ENCODE results near the gene TLN1. TPM values are rescaled to one million over a fixed set of nuclear protein-coding genes. Genes with fewer than 3 reads are reported as not detected.
A peak's percentile ranks its signal among the peaks of the same experiment; 100 is the strongest.

TLN1 gene
- total RNA-seq, 2 experiments from 2014 or later, result 98.8 to 177 TPM

DNA sequence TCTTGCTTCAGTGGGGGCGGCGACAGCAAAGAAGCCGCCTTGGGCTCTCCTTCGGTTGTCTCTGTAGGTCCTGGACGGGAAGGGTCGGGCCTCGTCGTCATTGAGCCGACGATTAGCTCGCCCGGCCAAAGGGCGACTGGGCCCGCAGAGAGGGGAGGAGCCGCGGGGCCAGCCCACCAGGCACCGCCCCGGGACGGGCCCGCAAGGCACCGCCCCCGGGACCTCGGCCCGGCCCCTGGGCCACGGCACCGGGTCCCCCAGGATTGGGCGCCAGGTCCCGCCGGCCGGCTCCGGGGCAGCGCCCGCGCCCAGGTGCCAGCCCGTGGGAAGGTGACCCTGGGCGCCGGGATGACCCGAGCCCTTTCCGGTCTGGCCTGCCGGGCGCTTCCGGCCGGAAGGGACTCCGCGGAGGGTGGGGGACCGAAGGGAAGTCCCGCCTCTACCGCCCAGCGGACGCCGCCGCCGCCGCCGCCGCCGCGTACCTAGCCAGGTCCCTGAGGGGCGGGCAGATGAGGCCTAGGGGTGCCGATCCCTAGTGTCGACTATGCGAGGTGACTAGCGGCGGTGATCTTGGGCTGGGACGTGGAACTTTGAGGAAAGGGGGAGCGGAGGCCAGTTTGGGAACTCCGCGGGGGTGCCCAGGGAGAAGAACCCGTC, 17.0 kb upstream of the TLN1 start, which contains the start of the genes GBA2 and RGP1:
TSS of gene GBA2 (minus strand) at position 371 of the 657 bp plus-strand sequence. CDS start 524 bp downstream, outside the sequence.
TSS of gene RGP1 (plus strand) at position 430 of the 657 bp plus-strand sequence. CDS start 469 bp downstream, outside the sequence.
- CTCF ChIA-PET (ENCODE audit: unreplicated experiment), result interaction anchor here (0.6 to 2.3 kb wide), 10 partner anchors 8 to 404 kb away, joined by 3 to 8 read pairs (median 4); partner anchors contain the start of gene ARHGEF39
- BruUV-seq (replicated peaks), result no TSS peak

DNA sequence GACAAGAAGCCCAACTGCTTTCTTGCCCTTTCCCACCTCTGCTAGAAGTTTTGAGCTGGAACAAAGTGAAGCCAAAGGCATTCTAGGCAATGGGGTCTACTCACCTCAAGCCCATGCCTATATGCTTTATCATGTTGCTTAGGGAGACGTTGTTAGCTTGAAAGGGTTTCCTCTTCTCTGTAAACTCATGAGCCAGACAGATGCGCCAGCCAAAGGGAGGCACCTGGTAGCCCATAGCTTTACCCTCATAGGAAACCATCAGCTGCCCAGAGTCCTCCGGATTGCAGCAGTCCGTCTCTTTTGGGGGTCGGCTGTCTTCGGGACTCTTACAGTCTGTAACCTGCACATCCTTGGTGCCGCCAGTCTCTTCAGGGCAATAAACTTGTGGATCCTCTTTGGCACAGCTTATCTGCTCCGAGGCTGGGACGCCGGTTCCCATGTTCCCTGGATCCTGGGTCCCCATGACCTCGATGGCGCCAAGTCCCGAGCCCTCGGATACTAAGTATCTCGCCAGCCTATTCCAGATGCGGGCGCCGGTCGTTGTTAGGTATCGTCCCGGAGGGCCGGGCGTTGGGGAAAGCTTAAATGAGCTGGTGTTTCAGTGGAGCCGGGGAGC, 16.4 kb upstream of the TLN1 start:
- TF ChIP-seq, protein P1, sequence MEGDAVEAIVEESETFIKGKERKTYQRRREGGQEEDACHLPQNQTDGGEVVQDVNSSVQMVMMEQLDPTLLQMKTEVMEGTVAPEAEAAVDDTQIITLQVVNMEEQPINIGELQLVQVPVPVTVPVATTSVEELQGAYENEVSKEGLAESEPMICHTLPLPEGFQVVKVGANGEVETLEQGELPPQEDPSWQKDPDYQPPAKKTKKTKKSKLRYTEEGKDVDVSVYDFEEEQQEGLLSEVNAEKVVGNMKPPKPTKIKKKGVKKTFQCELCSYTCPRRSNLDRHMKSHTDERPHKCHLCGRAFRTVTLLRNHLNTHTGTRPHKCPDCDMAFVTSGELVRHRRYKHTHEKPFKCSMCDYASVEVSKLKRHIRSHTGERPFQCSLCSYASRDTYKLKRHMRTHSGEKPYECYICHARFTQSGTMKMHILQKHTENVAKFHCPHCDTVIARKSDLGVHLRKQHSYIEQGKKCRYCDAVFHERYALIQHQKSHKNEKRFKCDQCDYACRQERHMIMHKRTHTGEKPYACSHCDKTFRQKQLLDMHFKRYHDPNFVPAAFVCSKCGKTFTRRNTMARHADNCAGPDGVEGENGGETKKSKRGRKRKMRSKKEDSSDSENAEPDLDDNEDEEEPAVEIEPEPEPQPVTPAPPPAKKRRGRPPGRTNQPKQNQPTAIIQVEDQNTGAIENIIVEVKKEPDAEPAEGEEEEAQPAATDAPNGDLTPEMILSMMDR (conservative IDR thresholded peaks at IDR 0.05; ENCODE audit: low read length), result no peak
- TF ChIP-seq EZH2phosphoT487 (IDR thresholded peaks at IDR 0.05; ENCODE audit: borderline replicate concordance, low read depth, low read length), result no peak
- H3K9me2 ChIP-seq (ENCODE audit: insufficient read depth, low read length), result no peaks in the 10 kb centered on the region
- intact Hi-C loops (cut with micrococcal nuclease; ENCODE audit: unreplicated experiment), result loop anchor here (1.0 to 2.0 kb wide), 2 partner anchors 12 to 66 kb away; partner anchors contain the start of gene HINT2
- H3K4me1 ChIP-seq (ENCODE audit: insufficient read depth, low read length, poor library complexity, severe bottlenecking), result peaks cover 55% of the 10 kb centered on the region
- peaks cover 14% of the 10 kb centered on the region; the same call in 1 of the 2 replicates for H4K20me1 ChIP-seq (ENCODE audit: insufficient read depth, low read length)
- H3K36me3 ChIP-seq (ENCODE audit: insufficient read depth, low read length), result peaks cover 36% of the 10 kb centered on the region
- H3K4me3 ChIP-seq (ENCODE audit: low read depth, low read length, poor library complexity, severe bottlenecking), result peak overlapping the region; percentile 89
- H3K4me2 ChIP-seq (ENCODE audit: low read length), result peak overlapping the region; percentile 98
- peak; percentile 48 for DNase-seq (ENCODE audit: low spot score)
- peak overlapping the region; percentile 79; the same call in 1 of the 2 replicates for H2AFZ ChIP-seq (ENCODE audit: low read length)
- TSS peak; percentile 62 for BruUV-seq (replicated peaks)
- peak overlapping the region; percentile 51 for H3K27ac ChIP-seq (ENCODE audit: low read depth, low read length, poor library complexity, severe bottlenecking)
- H3K9me3 ChIP-seq (ENCODE audit: low read length), result no peaks in the 10 kb centered on the region
- CTCF ChIA-PET (ENCODE audit: unreplicated experiment), result interaction anchor here (0.6 to 2.3 kb wide), 10 partner anchors 8 to 98 kb away, joined by 3 to 8 read pairs (median 4); partner anchors contain the start of gene ARHGEF39
- H3K79me2 ChIP-seq (ENCODE audit: insufficient read depth, low read depth, low read length), result peaks cover 39% of the 10 kb centered on the region
- POLR2A ChIA-PET, result interaction anchor here (0.5 to 4.3 kb wide), 22 partner anchors 8 to 102 kb away, joined by 3 to 38 read pairs (median 4); partner anchors contain the start of genes ARHGEF39, CREB3, HINT2 and SPAG8

More for the DNA sequence above, 17.0 kb upstream of the TLN1 start, which contains the start of the genes GBA2 and RGP1:
- peak within 1 kb of the TSS; percentile 98 for H3K4me2 ChIP-seq (ENCODE audit: low read length)
- peak within 1 kb of the TSS; percentile 89 for H3K4me3 ChIP-seq (ENCODE audit: low read depth, low read length, poor library complexity, severe bottlenecking)
- H2AFZ ChIP-seq (ENCODE audit: low read length), result peak within 1 kb of the TSS; percentile 79
- peak within 1 kb of the TSS; percentile 51 for H3K27ac ChIP-seq (ENCODE audit: low read depth, low read length, poor library complexity, severe bottlenecking)
- no peaks in the 10 kb centered on the region for H3K9me2 ChIP-seq (ENCODE audit: insufficient read depth, low read length)
- POLR2A ChIA-PET, result interaction anchor here (0.5 to 4.3 kb wide), 21 partner anchors 8 to 130 kb away, joined by 3 to 38 read pairs (median 4); partner anchors contain the start of genes ARHGEF39, CREB3, HINT2 and SIT1
- intact Hi-C loops (cut with micrococcal nuclease; ENCODE audit: unreplicated experiment), result loop anchor here (1.0 to 2.0 kb wide), 2 partner anchors 13 to 66 kb away; partner anchors contain the start of gene HINT2
- no peaks in the 10 kb centered on the region for H3K9me3 ChIP-seq (ENCODE audit: low read length)
- H3K79me2 ChIP-seq (ENCODE audit: insufficient read depth, low read depth, low read length), result peaks cover 39% of the 10 kb centered on the region
- peak; percentile 79 for DNase-seq (ENCODE audit: low spot score)
- H3K4me1 ChIP-seq (ENCODE audit: insufficient read depth, low read length, poor library complexity, severe bottlenecking), result peaks cover 51% of the 10 kb centered on the region
- TF ChIP-seq, protein P1 (conservative IDR thresholded peaks at IDR 0.05; ENCODE audit: low read length), result no peak
- TF ChIP-seq EZH2phosphoT487 (IDR thresholded peaks at IDR 0.05; ENCODE audit: borderline replicate concordance, low read depth, low read length), result no peak
- peaks cover 35% of the 10 kb centered on the region for H3K36me3 ChIP-seq (ENCODE audit: insufficient read depth, low read length)
- H4K20me1 ChIP-seq (ENCODE audit: insufficient read depth, low read length), result peaks cover 14% of the 10 kb centered on the region; the same call in 1 of the 2 replicates

Data from OCI-LY7 (cell line).